Measurements from ENCODE around the gene EBF3.

GRCh38 chr10:129978980-129979379 is 14.9 kb upstream of the EBF3 start:
- no peak for TF ChIP-seq CTCF (IDR thresholded peaks at IDR 0.05)
- TF ChIP-seq POLR2AphosphoS5 (IDR thresholded peaks at IDR 0.05): no peak
